GM21528 (cell line): ENCODE results near the gene UNC119.

Experiments
- ATAC-seq: cut with Tn5 transposase; IDR thresholded peaks from one replicate; pipeline ENCODE4 v1.9.1; 2021; ENCODE audit warnings: mild to moderate bottlenecking, moderate library complexity; ENCODE audit not compliant: unreplicated experiment, low FRiP score

UNC119 gene

DNA sequence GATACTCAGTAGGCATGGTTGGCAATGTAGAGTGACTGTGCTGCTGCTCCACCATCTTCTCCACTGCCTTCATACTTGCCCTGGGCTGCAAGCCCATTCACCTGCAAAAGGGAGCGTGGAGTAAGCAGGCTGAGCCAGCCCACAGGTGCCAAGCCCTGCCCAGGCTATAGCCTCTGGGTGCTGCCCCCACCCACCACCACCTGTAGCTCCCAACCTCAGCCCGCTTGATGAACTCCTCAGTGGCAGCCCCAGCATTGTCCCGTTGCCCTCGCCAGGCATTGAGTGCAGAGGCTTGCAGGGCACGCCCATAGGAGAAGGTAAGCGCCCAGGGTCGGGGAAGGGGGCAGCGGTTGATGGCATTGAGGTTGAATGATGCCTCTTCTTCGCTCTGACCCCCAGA is 21.1 kb upstream of the UNC119 start:
- no peak for ATAC-seq

GRCh38 chr17:28573040-28573380 is 20.6 kb upstream of the UNC119 start:
- no peak for ATAC-seq

GRCh38 chr17:28572259-28573039 is 20.0 kb upstream of the UNC119 start:
- no peak for ATAC-seq

- ATAC-seq: peak; percentile 77
Observed at GRCh38 chr17:28571361-28572122, 19.1 kb upstream of the UNC119 start, which contains the start of gene PIGS. TSS of gene PIGS (minus strand) at chr17:28571524. CDS start at chr17:28571496, 28 bp downstream.

GRCh38 chr17:28570716-28571360 is 18.4 kb upstream of the UNC119 start:
- peak; percentile 32 for ATAC-seq

DNA sequence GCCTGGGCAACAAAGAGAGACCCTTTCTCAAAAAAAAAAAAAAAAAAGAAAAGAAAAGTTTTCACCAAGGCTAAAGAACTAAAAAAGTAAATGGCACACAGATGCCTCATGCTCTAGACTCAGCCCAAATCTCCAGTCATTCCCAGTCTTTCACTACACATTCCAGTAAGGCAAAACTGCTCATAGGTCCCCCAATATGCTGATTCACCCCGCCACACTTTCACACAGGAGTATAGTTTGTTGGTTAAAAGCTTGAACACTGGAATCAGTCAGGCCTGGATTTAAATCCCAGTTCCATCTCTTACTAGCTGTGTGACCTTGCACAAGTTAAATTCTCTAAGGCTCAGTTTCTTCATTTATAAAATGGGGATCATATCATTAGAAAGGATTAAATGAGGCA is 17.0 kb upstream of the UNC119 start:
- ATAC-seq: no peak

DNA sequence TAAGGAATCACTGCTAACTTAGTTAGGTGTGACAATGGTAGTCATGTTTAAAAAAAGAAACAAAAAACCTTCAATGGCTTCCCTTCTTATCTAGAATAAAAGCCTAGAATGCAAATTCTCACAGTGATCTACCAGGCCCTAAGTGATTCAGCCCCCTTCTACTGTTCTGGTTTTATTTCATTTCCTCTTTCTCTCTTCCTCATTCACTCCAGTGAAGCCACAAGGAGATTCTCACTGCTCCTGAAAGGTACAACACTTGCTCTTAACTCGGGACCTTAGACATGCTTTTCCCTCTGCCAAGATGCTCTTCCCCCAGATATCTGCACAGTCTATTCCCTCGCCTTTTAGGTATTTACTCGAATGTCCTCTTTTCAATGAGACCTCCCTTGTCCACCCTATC is 15.2 kb upstream of the UNC119 start:
- no peak for ATAC-seq

DNA sequence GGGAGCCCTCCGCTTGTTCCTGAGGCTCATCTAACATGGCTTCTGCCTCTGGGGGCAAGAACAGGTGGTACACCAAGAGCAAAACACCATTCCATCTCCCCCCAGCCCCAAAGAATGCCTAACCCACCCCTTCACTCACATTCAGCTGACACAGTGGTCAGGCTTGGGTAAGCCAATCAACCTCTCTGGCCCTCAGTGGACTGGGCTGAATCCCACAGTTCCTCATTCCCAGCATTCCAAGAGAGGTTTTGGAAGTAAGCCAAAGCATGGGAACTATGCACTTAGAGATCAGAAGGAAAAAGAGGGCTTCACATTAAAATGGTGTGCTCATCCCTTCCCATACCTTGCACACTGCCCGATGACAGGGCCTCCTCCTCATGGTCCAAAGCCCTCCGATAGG is 11.1 kb upstream of the UNC119 start:
- no peak for ATAC-seq

DNA sequence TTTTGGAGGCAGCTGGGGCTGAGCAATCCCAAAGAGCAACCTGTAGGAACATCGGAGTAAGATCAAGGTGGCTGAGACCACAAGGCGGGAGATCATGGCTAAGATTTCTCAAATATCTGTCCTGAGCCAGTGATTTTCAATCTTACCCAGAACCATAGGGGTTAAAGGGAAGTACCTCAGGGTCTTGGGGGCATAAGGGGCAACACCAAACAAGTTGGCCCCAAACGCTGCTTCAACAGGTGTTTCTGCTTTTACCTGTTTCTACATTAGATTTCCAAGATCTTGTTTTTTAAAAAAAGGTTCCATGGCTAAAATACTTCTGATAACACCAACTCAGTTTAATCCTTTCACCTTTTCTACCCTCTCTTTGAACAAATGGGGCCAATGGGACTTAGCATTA is 2.6 kb upstream of the UNC119 start:
- no peak for ATAC-seq

DNA sequence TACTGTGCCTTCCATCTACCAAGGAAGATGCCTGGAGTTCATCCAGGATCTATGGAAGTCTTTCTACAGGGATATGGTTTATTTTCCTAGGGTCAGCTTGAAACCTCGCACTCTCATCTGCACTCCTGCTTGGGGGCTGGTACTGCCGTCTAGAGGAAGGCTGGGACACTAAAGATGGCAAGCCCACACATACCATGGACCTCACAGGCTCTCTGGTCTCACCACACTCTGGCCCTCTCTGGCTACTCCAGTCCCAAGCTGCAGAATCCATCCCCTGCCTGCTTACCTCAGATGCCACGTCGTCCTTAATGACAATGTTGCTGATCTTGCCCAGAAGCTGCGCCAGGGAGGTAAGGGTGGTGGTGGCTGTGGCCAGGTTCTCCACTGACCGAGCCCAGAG is 2.1 kb upstream of the UNC119 start:
- ATAC-seq: no peak

- ATAC-seq: no peak
Observed at GRCh38 chr17:28553000-28553505, 629 bp upstream of the UNC119 start.

- ATAC-seq: no peak
Observed at GRCh38 chr17:28551421-28552175, 826 bp downstream of the UNC119 start.

DNA sequence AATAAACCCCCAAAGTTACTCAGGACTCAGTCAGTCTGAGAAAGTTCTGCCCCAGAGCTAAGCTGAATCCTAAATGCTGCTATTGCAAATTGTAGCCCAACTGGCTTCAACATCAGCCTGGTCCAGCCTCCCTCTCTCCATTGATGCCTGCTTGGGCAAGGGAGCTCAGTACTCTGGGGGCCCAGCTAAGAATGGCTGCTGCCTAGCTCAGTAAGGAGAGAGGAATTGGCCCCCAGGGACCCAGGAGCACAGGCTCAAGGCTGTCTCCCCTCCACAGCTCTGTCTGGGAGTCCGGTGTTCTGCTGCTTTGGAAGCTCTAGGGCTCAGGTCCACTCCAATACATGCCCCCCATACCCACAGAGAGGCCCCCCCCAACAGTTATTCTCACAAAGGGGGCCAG is 1.6 kb downstream of the UNC119 start:
- ATAC-seq: no peak

DNA sequence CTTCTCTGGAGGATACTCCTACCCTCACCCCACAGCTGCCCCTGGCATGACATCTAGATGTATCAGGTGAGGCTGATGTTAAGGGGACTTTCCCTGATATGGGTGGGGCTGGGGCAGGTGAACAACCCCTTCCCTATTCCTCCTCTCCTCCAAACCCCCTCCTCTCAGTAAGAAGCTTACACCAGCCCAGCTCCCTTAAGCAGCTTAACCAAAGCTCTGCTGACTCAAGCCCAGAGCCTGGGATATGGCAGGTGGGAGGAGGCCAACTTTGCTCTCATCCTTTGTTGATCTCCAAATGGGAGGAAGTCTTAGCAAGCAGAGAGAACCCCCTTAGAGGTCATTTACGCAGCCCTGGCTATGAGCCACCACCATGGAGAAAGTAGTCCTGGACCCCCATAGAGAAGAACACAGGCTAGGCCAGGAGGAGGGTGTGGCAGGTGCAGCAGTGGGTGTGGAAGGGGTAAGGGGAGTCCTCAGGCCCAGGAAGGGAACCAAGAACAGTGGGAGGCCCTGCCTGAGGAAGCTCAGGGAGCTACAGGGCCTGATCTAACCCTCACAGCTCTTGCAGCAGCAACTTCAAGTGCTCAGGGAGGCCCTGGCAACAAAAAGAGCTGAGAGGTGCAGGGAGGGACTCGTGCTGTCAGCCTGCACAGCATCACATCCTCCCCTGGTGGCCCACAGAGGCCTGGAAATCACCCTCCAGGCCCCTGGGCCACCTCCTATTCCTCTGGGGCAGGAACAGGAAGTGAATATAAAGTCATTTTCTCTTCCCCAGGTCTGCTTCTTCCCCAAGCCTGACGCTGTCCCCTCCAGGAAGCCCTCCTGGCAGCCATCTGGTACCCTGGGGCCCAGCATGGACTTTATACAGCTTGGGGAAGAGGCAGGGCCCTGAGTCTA is 2.9 kb downstream of the UNC119 start:
- ATAC-seq: no peak

DNA sequence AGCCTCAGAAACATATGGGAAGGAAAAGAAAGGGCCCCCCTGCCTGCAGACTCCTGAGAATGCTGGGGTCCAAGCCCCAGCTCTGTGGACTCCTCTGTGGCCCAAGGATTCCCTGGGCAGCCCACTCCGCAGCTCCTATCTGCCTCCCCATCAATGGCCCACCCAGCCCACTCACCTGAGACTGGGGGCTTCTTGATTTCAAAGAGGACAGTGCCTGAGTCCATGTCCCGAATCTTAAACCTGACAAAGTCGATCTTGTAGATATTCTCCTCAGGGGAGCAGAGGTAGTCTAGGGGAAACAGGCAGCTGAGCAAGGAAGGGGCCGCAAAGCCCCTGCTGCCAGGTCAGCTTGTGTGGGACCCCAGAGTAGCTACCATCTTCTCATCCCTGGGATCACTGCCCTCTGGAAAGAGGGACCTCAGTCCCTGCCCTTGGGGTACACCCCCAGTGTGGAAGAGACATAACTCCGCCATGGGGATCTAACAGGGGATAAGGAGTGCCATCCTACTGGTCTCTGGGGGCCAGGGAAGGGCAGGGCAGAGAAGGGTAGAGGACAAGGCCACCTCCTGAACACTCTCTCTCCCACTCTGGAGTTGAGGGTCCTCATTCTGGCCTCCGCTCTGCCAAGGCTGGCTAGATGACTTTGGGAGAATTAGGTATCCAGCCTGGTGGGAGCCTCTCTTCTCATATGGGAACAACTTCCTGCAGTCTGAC is 3.9 kb downstream of the UNC119 start:
- no peak for ATAC-seq

DNA sequence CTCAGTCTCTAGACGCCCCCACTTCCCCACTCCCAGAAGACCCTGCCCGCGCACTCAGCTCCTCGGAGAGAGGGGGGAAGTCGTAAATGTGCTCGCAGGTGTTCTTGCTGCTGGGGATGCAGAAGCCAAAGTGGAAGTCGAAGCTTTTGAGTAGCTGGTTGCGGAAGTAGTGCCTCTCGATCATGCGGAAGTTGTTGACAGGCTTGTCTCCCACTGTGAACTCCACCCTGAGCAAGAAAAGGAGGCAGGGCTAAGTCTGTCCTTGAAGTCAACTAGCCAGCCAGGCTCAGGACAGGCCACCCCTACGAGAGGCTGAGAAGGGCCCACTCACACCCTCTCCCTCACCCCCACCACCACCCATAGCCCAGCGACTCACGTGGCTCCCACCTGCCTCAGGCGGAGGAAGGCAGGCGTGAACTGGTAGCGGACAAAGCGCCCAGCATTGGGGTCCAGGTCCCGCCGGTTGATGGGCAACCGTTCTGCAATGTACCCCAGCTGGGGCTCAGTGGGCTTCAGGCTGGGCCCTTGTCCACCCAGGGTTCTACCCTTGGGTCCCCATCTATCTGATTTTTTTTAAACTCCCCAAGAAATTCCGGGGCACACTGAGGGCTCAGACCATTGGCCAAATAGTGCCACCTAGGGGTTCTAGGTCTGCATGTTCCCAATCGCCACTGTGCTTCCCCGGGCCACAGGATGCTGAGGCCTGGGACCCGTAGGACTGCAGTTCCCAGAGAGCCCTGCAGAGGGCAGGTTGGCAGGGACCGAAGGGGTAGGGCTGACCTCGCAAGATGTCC is 4.6 kb downstream of the UNC119 start:
- no peak for ATAC-seq

DNA sequence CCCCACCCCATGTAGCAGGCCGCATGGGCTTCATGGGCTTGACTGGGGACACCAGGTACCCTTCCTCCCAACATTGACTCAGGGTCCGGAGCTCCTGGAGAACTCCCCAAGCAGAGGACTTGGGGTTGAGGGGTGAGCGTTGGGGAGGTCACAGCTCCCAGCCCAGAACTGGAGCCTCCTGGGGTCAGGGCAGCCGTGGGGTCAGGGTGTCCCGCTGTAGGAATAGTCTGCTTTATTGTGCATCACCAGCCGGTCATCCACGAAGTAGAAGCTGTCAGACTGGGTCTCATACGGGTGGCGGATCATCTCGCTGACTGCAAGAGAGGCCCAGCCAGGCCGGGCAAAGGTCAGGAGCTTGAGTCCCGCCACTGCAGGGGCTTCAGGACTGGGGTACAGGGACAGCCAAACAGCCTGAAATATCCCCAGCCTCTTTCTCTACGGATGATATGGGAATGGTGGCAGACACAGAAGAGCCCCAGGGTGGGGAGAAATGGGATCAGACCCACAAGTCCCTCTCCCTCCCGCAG is 5.3 kb downstream of the UNC119 start:
- no peak for ATAC-seq
